Mucosa of stomach (tissue), 1 donor: ENCODE measurements around the gene CADM2.

ENCODE experiments used
- H3K27me3 ChIP-seq: one replicate; pipeline ENCODE4 v1.7.0; 2013; ENCODE audit warnings: mild to moderate bottlenecking, low read length; ENCODE audit not compliant: control insufficient read depth, insufficient read depth
- H3K36me3 ChIP-seq: one replicate; pipeline ENCODE4 v1.7.0; 2013; ENCODE audit warnings: low read length; ENCODE audit not compliant: control insufficient read depth, insufficient read depth
- H3K4me1 ChIP-seq: one replicate; pipeline ENCODE4 v1.7.0; 2013; ENCODE audit warnings: mild to moderate bottlenecking, low read length; ENCODE audit not compliant: control insufficient read depth, insufficient read depth
- H3K4me3 ChIP-seq: one replicate; pipeline ENCODE4 v1.7.0; 2013; ENCODE audit warnings: low read length
- H3K9ac ChIP-seq: one replicate; pipeline ENCODE4 v1.7.0; 2013; ENCODE audit warnings: mild to moderate bottlenecking, low read length, moderate library complexity
- H3K9me3 ChIP-seq: one replicate; pipeline ENCODE4 v1.7.0; 2013; ENCODE audit warnings: mild to moderate bottlenecking, low read length, moderate library complexity; ENCODE audit not compliant: control insufficient read depth
- donor health status: Pancreatic carcinoma.

Gene CADM2

GRCh38 chr3:85167576-85167975 is 208.8 kb downstream of the CADM2 start:
- H3K4me1 ChIP-seq, result no peaks in the 10 kb centered on the region
- H3K27me3 ChIP-seq, result no peaks in the 10 kb centered on the region
- H3K9me3 ChIP-seq, result no peaks in the 10 kb centered on the region
- no peak overlapping the region for H3K4me3 ChIP-seq
- H3K9ac ChIP-seq, result no peak overlapping the region
- no peaks in the 10 kb centered on the region for H3K36me3 ChIP-seq

- Histone ChIP-seq H3K9ac (no peak overlapping the region), H3K4me3 (no peak overlapping the region), H3K36me3 (no peaks in the 10 kb centered on the region), H3K27me3 (no peaks in the 10 kb centered on the region), H3K4me1 (no peaks in the 10 kb centered on the region), H3K9me3 (no peaks in the 10 kb centered on the region)
Measured at GRCh38 chr3:85170646-85171045, 211.9 kb downstream of the CADM2 start.

GRCh38 chr3:85171976-85172375 is 213.2 kb downstream of the CADM2 start:
- no peaks in the 10 kb centered on the region for H3K4me1 ChIP-seq
- no peak overlapping the region for H3K9ac ChIP-seq
- H3K36me3 ChIP-seq, result no peaks in the 10 kb centered on the region
- no peaks in the 10 kb centered on the region for H3K27me3 ChIP-seq
- H3K4me3 ChIP-seq, result no peak overlapping the region
- H3K9me3 ChIP-seq, result no peaks in the 10 kb centered on the region

GRCh38 chr3:85176799-85177198 is 218.0 kb downstream of the CADM2 start:
- H3K4me3 ChIP-seq, result no peak overlapping the region
- no peaks in the 10 kb centered on the region for H3K4me1 ChIP-seq
- no peak overlapping the region for H3K9ac ChIP-seq
- no peaks in the 10 kb centered on the region for H3K36me3 ChIP-seq
- no peaks in the 10 kb centered on the region for H3K9me3 ChIP-seq
- no peaks in the 10 kb centered on the region for H3K27me3 ChIP-seq

GRCh38 chr3:85182975-85183752 is 224.4 kb downstream of the CADM2 start:
- H3K36me3 ChIP-seq, result no peaks in the 10 kb centered on the region
- H3K9ac ChIP-seq, result no peak overlapping the region
- no peaks in the 10 kb centered on the region for H3K9me3 ChIP-seq
- H3K4me1 ChIP-seq, result no peaks in the 10 kb centered on the region
- no peak overlapping the region for H3K4me3 ChIP-seq
- no peaks in the 10 kb centered on the region for H3K27me3 ChIP-seq

- H3K4me3 ChIP-seq, result no peak overlapping the region
- no peaks in the 10 kb centered on the region for H3K4me1 ChIP-seq
- H3K9me3 ChIP-seq, result no peaks in the 10 kb centered on the region
- H3K36me3 ChIP-seq, result no peaks in the 10 kb centered on the region
- no peak overlapping the region for H3K9ac ChIP-seq
- H3K27me3 ChIP-seq, result no peaks in the 10 kb centered on the region
Measured at GRCh38 chr3:85185495-85185894, 226.7 kb downstream of the CADM2 start.

GRCh38 chr3:85189731-85190130 is 230.9 kb downstream of the CADM2 start:
- H3K9me3 ChIP-seq, result no peaks in the 10 kb centered on the region
- H3K4me1 ChIP-seq, result no peaks in the 10 kb centered on the region
- H3K9ac ChIP-seq, result no peak overlapping the region
- H3K27me3 ChIP-seq, result no peaks in the 10 kb centered on the region
- no peak overlapping the region for H3K4me3 ChIP-seq
- no peaks in the 10 kb centered on the region for H3K36me3 ChIP-seq

GRCh38 chr3:85193565-85193964 is 234.8 kb downstream of the CADM2 start:
- no peak overlapping the region for H3K4me3 ChIP-seq
- no peak overlapping the region for H3K9ac ChIP-seq
- H3K9me3 ChIP-seq, result no peaks in the 10 kb centered on the region
- no peaks in the 10 kb centered on the region for H3K36me3 ChIP-seq
- H3K27me3 ChIP-seq, result no peaks in the 10 kb centered on the region
- no peaks in the 10 kb centered on the region for H3K4me1 ChIP-seq

- Histone ChIP-seq H3K9ac (no peak overlapping the region), H3K36me3 (no peaks in the 10 kb centered on the region), H3K9me3 (no peaks in the 10 kb centered on the region), H3K4me3 (no peak overlapping the region), H3K27me3 (no peaks in the 10 kb centered on the region), H3K4me1 (no peaks in the 10 kb centered on the region)
Measured at GRCh38 chr3:85208650-85209049, 249.9 kb downstream of the CADM2 start.

- Histone ChIP-seq H3K36me3 (no peaks in the 10 kb centered on the region), H3K9ac (no peak overlapping the region), H3K9me3 (no peaks in the 10 kb centered on the region), H3K4me1 (no peaks in the 10 kb centered on the region), H3K27me3 (no peaks in the 10 kb centered on the region), H3K4me3 (no peak overlapping the region)
Measured at GRCh38 chr3:85210540-85210939, 251.8 kb downstream of the CADM2 start.

GRCh38 chr3:85228966-85229365 is 270.2 kb downstream of the CADM2 start:
- Histone ChIP-seq H3K9ac (no peak overlapping the region), H3K36me3 (no peaks in the 10 kb centered on the region), H3K4me3 (no peak overlapping the region), H3K27me3 (no peaks in the 10 kb centered on the region), H3K9me3 (no peaks in the 10 kb centered on the region), H3K4me1 (no peaks in the 10 kb centered on the region)

GRCh38 chr3:85244091-85244490 is 285.3 kb downstream of the CADM2 start:
- Histone ChIP-seq H3K9me3 (no peaks in the 10 kb centered on the region), H3K9ac (no peak overlapping the region), H3K4me1 (no peaks in the 10 kb centered on the region), H3K36me3 (no peaks in the 10 kb centered on the region), H3K27me3 (no peaks in the 10 kb centered on the region), H3K4me3 (no peak overlapping the region)

GRCh38 chr3:85244519-85244918 is 285.7 kb downstream of the CADM2 start:
- no peaks in the 10 kb centered on the region for H3K4me1 ChIP-seq
- H3K36me3 ChIP-seq, result no peaks in the 10 kb centered on the region
- no peak overlapping the region for H3K9ac ChIP-seq
- H3K27me3 ChIP-seq, result no peaks in the 10 kb centered on the region
- H3K9me3 ChIP-seq, result no peaks in the 10 kb centered on the region
- H3K4me3 ChIP-seq, result no peak overlapping the region
